Renal pelvis (tissue), 4 donors: ENCODE results near the gene HOPX. TPM values are rescaled to one million over a fixed set of nuclear protein-coding genes. Genes with fewer than 3 reads are reported as not detected.
"Not testable (repeated sequence)": the region's sequence is repeated elsewhere in the genome, so short reads cannot be mapped to it uniquely, and the experiment has no call there.

Experiments
- DNase-seq: peaks from one replicate; pipeline ENCODE4 v3.0.0-alpha.2; 2013
- polyA plus RNA-seq, 3 donors: library from polyadenylated mRNA; unstranded; fragments of 120-200 nt; gene quantifications; one replicate each; pipeline ENCODE4 v1.2.1, GENCODE V29; 2013; ENCODE audit not compliant: insufficient read length in 3 of 3

HOPX gene
- polyA plus RNA-seq, 3 donors: 11.0 to 16.4 (median 13.5) TPM

DNA sequence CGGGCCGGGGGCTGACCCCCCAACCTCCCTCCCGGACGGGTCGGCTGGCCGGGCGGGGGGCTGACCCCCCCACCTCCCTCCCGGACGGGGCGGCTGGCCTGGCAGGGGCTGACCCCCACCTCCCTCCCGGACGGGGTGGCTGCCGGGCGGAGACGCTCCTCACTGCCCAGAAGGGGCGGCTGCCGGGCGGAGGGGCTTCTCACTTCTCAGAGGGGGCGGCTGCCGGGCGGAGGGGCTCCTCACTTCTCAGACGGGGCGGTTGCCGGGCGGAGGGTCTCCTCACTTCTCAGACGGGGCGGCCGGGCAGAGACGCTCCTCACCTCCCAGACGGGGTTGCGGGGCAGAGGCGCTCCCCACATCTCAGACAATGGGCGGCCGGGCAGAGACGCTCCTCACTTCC is 12.4 kb upstream of the HOPX start:
- not testable (repeated sequence) for DNase-seq

DNA sequence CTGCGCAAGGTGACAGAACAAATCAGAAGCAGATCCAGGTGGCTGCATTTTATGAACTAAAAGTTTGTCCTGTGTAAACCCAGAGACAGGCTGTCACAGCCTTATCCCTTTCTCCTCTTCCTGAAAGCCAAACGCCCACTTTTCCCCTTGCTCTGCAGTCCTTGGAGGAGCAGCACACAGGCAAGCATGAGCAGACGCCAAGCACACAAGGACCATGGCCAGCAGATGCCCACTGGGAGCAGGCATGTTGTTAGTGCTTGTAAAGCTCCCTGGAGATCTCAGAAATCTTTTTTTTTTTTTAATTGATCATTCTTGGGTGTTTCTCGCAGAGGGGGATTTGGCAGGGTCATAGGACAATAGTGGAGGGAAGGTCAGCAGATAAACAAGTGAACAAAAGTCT is 11.5 kb upstream of the HOPX start:
- no peak for DNase-seq

DNA sequence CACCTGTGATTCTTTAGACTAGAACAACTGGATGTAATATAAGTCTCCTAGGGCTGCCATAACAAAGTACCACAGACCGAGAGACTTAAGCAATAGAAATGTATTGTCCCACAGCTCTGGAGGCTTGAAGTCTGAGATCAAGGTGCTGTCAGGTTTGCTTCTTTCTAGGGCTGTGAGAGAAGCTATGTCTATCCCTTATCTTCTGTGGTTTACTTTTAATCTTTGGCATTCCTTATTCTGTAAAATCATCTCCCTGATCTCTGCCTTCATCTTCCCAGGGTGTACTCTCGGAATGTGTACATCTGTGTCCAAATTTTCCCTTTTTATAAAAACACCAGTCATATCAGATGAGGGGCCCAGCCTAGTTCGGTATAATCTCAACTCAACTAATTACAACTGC is 10.3 kb upstream of the HOPX start:
- no peak for DNase-seq

DNA sequence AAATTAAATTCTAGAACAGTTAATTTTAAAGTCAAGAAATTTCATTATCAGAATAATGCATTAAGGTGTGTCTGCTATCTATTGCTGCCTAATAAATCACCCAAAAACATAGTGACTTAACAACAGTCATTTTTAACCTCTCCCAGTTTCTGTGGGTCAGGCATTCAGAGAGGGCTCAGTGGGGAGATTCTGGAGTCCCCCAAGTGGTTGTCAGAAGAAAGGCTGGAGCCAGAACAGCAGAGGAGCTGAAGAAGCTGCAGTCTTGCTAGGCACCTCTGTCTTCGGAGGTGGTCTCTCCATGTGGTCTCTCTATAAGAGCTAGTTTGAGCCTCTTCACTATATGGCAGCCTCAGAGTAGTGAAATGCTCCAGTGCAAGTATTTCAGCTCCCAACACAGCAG is 9.3 kb upstream of the HOPX start:
- DNase-seq: no peak

DNA sequence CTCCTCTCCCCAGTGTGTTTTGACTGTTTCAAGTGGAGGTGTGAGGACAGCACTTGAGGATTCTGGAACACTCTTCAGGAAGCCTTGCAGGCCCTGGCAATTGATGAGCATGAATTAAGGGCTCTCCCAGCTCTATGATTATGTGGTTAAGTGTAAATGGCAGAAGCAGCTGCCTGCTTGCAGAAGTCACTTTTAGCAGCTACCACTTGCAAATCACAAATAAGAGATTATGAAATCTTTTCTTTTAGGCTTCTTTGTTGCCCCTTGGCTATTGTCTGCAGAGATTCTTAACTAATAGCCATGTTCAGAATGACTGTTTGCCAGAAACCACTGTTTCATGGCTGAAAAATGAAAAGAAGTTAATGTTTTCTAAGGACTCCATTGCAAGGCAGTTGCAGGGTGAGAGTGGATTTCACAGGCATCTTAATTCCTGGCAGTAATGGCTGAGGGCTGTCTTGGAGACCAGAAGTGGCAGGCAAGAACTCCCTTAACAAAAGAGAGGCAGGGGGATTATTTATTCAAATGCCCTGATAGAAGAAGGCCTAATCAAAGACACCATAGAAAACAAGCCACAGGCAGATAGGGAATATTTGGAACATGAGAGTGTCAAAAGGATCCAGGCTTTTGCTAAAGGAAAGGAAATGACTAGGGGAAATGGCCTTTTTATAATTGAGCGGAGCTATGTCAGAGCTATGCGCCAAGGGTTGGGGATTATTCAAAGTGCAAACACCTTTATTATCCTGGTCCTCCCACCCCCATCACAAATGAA is 8.3 kb upstream of the HOPX start:
- DNase-seq: no peak

DNA sequence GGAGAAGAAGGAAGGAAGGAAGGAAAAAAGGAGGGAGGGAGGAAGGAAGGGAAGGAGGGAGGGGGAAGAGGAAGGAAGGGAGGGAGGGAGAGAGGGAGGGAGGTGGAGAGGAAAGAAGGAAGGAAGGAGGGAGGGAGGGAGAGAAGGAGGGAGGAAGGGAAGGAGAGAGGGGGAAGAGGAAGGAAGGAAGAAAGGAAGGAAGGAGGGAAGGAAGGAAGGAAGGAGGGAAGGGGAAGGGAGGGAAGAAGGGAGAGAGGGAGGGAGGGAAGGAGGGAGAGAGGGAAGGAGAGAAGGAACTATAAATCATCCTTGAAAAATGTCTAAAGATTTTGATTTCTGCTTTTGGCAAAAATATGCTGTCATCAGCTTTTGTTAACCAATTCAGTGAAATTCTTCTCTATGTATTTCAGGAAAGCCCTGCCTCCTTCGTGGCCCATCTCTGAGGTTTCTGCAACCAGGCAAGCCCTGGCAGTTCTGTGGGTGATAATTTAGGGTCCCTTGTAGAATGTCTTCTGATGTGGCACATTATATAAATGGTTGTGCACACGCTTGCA is 7.1 kb upstream of the HOPX start:
- DNase-seq: no peak

DNA sequence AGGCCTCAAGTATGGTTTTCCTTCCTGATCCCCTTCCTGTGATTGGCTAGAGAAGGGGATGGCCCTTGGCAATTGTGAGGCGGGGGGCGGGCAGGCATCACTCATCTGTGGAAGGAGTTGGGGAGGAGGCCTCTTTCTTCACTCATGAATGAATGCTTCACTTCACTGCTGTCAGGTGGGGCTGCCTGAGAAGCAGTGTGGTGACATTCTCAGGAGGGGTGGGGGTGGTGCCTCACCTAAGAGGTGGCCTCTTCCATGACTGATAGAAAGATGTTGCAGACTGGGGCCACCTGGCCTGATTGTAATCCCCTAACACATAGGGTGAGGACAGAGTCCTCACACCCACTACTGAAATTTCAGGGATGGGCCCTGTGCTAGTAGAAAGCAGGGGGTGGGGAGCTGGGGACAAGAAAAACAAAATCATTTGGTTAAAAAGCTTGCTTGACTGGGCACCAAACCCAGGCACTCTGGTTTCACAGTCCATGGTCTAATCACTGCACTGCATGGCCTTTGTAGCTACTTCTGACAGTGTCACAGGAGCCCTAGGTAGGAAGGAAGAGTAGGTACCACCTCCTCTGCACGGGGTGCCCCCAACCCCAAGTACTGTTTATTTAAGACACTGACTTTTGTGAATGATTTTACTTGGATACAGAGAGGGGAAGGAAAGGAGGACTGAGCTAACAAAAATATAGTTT is 5.6 kb upstream of the HOPX start:
- DNase-seq: no peak

DNA sequence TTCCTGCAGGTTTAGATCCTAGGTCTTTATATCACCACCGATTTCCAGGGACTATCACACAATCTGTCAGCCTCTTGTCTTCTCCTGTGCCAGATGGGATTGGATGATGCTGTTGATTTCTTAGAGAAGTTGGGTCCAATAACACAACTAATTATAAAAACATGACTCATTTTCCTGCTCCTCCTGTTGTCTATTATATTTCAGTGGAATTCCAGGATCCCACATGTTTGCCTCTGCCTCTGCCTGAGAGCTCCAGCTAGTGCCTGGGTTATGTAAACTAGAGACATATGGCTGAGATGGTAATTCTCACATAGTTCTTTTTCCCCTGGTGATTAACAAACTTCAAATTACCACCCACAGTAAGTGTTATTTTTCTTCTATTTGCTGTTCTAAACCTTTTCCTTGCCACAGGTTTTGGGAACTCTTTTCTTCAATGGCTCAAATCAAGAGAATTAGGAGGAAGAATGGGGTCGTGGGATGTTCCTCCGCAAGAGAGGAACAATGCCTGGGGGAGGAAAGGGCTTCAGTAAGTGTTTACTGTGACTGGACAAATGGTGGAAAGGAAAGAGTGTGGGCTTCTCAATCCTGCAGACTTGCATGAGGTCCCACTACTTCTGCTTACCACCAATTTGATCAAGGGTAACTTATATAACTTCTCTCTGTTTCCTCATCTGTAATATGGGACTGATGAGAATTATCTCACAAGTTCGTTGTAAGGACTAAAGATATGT is 3.4 kb upstream of the HOPX start:
- no peak for DNase-seq

DNA sequence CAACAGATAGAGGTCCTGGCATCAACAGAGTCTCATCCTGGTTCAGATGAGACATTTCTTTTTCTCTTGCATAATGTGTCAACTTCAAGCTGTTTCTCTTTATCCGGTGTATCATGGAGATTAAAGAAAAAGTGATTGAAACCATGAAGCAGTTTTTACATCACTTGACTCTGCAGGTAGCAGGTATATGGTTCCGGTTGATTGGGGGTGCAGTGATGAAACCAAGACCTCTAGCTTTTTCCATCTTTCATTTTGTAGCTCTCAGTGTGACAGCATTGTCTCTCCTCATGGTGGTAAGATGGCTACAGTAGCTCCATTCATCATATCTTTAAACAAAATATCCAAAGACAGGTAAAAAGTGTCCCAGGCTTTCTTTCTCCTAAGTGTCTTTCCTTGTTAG is 2.4 kb upstream of the HOPX start:
- no peak for DNase-seq

DNA sequence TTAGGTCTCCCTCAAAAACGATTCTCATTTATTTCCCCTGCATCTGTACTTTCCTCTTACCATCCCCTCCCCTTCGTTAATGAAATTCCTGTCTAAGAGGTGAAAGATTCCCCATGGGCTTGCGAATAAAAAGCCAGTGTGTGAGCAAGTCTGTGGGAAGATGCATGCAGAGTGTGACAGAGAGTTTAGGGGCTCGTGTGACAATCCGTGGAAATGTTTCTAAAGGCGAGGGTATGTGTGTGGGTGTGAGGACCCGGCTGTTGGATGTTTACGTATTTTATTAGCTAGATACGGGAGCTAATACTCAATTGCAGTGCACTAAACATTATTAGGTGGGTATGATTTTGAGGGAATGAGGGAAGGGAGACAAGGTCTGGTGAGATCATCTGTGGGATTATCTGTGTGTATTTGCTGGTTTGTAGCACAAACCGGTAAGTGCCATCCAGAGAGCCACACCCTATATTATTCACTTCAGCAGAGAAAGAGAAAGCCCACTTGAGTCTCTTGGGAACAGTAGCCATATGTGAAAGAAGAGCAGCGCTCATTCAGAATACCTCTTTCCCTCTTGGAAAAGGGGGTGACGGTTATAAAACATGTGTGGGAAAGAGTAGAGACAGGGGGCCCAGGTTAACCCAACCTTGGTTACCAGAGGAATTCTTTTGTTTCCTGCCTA is 893 bp upstream of the HOPX start:
- DNase-seq: no peak

DNA sequence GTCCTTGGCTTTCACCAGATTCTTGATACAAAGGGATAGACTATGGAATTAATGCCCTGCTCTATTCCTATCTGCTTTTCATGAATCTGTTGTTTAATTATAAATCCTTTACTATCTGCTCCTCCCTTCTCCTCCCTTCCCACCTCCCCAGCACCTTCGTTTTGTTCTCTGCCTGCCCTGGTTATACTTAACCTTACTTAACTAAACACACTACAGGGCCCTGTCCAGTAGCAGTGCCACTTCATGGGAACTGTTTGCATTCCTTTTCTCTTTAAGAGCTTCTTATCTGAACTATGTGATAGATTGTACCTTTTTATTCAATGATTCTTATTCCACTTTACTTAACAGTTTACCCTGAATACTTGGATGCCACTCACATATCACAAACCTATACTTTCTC is 830 bp downstream of the HOPX start:
- DNase-seq: no peak

DNA sequence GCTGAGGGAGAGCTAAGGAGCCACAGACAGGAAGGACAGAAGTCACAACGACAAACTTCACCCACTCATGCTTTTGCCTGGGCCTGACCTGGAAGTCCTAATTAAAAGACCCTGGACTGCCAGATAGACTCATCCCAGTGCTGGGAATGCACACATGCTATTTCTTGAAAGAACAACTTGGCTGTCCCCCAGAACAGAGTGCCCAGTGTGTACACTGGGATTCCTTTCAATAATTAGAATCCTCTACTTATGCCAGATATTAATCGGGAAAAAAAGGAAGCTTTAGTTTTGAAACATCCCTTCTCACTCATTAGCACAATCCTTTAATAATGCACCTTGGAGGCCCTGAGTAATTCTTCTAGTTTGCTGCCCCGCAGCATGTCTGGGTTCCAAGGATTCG is 3.4 kb downstream of the HOPX start:
- no peak for DNase-seq

DNA sequence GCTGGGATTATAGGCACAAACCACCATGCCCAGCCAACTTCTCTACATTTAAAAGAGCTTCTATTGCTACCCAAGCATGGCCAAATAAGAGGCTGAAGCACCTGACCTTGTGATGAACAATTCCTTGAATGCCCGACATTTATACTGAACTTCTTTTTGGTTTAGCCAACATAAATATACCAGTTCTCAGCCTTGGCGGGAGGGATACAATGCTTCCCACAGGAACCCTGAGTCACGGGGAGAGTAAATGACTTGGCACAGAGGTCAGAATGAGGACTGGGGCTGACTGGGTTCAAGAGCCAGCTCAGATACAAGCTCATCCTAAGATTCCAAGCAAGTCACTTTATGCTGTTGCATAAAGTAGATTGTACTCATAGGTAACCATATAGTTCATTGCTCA is 6.1 kb downstream of the HOPX start:
- no peak for DNase-seq

DNA sequence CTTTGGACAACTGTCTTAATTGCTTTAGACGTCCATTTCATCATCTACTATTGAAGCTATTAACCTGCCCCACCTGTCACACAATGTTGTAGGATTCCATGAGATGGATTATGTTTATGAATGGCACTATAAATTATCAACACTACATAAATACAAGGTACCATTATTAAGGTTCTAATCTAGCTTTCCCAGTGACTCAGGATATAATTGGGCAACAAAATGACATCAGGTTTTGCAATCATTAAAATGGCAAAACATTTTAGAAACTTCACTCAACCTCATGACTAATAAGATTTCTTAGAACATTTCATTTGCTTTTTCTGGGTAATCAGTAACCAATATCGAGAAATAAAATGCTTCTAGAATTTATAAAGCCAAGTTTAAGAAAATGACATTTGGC is 9.2 kb downstream of the HOPX start:
- no peak for DNase-seq

DNA sequence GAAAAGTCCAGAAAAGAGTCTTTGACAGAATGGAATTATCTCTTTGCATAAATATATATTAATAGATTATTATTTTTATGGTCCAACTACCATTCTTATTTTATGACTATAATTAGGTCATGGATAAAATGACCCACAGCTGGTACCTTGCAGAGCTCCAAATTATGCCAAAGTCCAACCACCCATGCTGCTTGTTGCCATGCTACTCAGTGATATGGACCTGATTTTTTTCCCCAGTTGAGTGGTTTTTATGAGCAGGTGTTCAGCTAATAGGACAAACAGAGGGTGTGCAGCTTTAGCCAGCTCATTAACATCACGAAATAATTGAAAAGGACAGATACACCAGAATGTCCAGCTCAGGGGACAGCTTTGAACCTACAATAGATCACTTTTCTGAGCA is 9.7 kb downstream of the HOPX start:
- DNase-seq: no peak

DNA sequence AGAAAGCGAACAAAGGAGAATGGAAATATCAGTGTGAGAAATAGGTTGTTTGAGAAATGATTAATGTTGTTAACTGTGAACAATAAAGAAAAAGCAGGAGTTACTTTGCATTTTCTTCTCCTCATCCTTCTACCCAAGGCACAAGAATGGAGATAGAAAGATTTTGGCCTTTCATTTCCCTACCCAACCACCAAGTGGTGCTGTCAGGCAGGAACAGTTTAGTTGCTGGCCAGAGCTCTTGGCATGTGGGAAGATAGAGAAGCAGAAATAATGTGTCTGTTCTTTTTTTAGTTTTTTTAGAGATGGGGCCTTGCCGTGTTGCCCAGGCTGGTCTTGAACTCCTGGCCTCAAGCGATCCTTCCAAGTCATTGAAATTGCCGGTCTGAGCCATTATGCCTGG is 12.8 kb downstream of the HOPX start:
- DNase-seq: no peak

DNA sequence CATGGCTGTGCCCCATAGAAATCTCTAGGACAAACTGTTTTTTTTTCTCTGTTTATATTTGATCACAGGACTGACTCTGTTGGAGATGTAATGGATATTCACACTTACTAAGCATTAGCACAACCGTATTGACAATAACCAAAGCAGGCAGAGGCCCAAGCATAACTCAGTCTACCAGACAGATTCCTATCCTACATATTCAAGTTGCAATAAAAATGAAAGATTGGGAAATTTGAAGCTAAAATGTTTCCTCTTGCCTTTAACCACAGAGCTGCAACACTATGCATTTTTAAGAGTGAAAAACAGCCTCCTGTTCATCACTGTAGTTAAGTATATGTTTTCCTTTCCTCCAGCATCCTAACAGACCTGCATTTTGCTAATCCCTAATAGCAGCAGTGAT is 13.7 kb downstream of the HOPX start:
- DNase-seq: not testable (repeated sequence)

DNA sequence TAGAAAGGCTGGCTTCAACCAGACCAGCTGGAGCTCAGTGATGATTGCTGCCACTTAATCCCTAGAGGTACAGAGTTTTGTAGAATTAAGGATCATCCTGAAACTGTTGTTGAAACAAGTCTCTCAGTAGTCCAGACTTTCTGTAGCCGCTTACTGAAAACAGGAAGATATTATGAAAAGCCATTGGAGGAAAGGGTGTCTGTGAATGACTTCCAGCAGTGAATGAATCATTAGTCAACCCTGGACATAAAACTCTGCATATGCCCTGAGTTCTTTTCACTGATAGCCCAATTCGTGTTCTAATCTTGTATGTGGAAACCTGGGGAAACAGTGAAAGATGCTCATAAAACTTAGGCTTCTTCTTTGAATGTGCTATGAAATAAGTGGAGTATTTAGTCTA is 14.8 kb downstream of the HOPX start:
- no peak for DNase-seq

DNA sequence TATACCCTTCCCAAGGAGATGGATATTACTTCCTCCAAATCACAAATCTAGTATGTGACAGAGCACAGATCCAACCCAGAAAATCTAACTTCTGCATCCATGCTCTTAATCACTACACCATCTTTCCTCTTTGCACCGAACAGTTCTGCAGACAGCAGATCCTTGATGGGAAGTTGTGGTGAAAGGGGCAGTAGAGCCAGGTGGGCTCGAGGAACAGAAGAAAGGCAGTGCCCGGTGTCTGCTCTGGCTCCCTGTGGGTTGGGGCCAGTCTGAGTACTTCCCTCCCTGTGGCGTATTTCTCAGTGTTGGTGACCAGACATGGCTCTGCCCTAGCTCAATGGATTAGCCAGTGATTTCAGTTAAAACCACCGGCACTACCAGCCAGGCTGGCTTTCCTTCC is 15.3 kb downstream of the HOPX start:
- no peak for DNase-seq

DNA sequence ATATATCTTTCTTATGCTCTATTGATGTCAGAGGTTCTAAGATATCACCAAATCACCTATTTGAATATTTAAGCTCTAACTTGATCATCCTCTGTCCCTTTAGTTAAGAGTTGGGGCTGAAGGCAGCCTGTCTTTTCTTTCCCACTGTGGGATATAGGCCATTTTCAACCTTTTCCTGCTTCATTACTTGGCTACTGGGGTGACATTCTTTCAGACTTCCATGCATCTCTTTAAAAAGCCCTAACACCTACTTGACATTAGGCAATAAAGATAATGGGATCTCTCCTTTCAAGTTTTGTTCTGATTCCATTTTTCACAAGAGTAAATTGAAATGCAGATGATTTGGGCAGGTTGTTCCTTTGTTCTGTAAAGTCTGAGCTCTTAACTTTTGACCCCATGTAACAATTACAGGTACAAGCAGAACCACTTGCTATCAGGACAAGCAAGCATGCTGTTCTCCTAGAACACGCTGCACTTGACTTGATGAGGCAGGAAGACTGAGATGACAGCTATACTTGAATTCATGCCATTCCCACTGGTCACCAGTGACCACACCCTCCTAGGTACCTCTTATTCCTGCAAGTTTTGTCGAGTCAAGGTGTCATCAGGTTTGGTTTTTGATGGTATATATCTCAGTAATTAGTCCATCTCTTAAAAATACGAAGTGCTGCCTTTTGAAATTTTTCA is 18.2 kb downstream of the HOPX start:
- DNase-seq: no peak

DNA sequence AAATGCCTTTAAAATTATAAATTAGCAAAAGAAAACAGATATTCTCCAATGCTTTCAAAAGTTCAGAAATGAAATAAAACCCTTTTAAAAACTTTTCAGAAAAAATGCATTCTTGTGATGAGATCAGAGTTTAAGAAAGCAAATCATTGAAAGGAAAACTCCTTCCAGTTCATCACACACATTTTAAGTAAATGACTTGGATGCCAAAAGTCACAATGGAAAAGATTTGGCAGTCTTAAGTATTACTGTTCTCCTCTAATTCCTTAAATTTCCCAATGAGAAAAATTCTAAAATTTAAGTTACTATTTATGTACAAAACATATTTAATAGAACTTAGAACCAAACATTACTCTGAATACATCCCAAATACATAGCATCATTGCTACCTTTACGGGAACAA is 21.1 kb downstream of the HOPX start:
- DNase-seq: no peak

DNA sequence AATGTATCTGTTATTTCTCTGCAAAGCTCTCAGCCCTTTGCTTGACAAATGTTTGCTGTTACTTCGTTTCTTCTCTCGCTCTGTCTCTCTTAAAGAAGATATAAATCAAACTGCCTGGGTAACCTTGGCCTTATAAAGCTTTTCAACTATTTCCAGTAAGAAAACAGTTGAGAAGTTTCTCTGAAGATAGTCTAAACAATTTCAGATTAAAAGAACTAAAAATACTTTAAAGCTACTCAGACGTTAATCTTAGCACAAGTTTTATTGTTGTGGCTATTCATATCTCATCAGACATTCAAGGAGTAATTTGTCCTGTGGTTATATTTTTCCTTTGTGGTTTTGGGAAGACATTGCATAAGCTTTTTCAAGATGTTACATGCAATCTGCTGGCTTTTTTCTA is 22.6 kb downstream of the HOPX start:
- no peak for DNase-seq
